GM10266 (cell line): ENCODE results near the gene ARID1A.
"Not testable (repeated sequence)": the region's sequence is repeated elsewhere in the genome, so short reads cannot be mapped to it uniquely, and the experiment has no call there.

Experiments
- DNase-seq: peaks from one replicate; pipeline ENCODE4 v3.0.0; 2012; ENCODE audit errors: extremely low spot score
- TF ChIP-seq, protein P1 (sequence below): IDR thresholded peaks from 2 replicates; pipeline ENCODE4 v1.5.1; 2012; ENCODE audit warnings: mild to moderate bottlenecking, low read depth; ENCODE audit not compliant: control insufficient read depth, insufficient read depth; ENCODE audit errors: missing control alignments

Gene ARID1A

DNA sequence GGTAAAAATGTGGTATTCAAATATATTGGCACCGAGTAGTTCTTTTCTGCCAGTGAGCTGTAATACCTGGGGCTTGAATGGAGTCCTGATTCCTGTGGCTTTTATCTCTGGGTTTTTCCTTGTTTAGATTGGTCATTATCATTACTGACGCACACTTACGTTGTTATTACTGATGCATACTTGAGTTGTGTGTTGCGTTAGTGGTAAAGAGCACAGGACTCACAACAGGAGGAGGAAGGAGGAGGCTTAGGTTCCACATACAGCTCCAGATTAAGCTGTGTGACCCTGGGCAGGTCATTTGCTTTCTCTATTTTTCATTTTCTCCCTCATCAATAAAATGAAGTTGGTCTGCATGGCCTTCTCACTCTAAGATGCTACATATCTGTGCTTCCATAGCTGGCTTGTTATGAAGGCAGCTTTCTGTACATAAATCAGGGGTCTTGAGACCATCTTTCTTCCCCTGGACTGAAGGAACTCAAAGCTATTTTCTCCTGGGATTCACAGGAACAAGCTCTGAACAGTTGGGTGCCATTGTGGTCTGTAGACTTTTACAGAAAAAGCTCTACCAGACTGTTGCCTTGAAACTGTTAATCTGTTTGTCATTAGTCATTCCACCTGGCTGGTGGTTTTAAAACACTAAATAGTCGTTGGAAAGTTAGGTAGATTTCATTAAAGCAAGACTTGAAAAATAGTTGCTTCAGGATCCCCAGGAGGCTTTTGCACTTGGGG, 5.6 kb downstream of the ARID1A start:
- DNase-seq, result no peak
- TF ChIP-seq, protein P1, sequence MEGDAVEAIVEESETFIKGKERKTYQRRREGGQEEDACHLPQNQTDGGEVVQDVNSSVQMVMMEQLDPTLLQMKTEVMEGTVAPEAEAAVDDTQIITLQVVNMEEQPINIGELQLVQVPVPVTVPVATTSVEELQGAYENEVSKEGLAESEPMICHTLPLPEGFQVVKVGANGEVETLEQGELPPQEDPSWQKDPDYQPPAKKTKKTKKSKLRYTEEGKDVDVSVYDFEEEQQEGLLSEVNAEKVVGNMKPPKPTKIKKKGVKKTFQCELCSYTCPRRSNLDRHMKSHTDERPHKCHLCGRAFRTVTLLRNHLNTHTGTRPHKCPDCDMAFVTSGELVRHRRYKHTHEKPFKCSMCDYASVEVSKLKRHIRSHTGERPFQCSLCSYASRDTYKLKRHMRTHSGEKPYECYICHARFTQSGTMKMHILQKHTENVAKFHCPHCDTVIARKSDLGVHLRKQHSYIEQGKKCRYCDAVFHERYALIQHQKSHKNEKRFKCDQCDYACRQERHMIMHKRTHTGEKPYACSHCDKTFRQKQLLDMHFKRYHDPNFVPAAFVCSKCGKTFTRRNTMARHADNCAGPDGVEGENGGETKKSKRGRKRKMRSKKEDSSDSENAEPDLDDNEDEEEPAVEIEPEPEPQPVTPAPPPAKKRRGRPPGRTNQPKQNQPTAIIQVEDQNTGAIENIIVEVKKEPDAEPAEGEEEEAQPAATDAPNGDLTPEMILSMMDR, result no peak

DNA sequence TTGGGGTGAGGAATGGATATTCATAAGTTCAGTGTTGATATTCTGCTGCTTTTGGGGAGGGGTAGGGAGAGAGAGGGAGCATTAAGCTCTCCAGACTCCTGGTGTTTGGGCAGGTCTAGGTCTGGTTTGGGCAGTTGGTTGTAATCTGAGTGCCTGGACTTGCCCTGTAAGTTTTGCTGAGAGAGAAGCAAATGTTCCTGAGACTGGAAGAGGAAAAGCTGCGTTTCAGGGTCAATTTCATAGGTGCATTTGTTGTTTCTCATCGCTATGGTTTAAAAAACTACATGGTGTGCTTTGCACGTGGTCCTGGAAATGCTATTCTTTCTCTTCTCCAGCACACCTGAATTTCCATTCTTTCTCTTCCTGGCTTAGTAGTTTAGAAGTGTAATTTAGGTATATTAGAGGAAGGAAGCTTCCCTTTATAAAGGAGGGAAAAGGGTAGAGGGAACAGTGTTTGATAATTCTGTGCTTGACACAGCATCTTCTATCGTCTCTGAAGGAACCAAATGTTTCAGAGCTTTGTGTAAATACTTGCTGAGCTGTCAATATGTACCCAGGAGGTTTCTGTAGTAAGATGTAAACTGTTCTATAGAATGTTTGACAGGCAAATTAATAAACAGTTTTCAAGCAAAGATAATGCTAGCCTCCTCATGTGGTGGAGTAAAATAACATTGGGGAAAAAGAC, 6.3 kb downstream of the ARID1A start:
- DNase-seq, result no peak
- TF ChIP-seq, protein P1, result no peak

- TF ChIP-seq, protein P1, result no peak
- DNase-seq, result no peak
These were observed 6.8 kb downstream of the ARID1A start for GRCh38 chr1:26702680-26703038.

- TF ChIP-seq, protein P1, result no peak
- no peak for DNase-seq
These were observed 7.7 kb downstream of the ARID1A start for GRCh38 chr1:26703478-26703877.

DNA sequence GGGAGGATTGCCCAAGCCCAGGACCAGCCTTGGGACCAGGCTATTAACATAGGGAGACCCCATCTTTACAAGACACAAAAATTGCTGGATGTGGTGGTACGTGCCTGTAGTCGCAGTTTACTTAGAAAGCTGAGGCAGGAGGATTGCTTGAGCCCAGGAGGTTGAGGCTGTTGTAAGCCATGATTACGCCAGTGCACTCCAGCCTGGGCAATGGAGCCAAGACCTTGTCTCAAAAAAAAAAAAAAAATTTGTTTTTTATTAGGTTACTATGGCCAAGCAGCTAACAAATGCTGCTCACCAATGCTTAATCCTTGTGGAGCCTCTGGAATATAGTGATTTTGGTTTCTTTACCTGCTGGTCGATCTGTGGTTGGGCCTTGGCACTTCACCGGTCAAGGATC, 8.8 kb downstream of the ARID1A start:
- DNase-seq, result no peak
- TF ChIP-seq, protein P1, result no peak

DNA sequence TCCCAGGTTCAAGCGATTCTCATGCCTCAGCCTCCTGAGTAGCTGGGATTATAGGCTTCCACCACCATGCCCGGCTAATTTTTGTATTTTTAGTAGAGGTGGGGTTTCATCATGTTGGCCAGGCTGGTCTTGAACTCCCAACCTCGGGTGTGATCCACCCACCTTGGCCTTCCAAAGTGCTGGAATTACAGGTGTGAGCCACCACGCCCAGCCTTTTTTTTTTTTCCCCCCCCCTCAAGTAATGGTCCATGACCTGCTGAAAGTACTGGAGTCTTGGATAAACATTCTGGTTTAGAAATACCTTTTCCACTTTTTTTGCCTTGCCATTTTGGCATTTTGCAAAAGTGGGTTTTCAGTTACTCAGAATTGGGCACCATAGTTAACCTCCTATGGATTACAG, 9.4 kb downstream of the ARID1A start:
- not testable (repeated sequence) for DNase-seq

DNA sequence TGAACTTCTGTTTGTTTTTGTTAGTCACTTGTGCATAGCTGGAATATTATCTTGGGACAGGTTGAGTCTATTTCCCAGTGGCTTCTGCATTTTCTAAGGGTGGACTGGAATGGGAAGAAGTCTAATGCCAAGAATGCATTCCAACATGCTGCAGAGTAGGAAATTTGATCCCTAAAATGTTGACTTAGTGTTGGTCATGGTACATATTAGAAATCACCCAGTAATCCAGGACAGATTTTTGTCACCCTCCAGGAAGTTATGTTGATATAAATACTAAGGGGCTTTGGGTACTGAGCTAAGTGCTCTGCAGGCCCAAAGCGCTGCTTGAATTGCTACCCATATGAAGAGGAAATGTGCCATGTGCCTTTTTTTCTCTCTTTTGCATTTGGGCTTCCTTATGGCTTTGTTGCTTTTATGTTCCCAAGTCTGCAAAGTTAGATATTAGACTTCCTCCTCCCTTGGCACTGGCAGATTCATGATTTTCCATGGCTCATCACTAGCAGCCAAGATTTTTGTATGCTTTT, 10.0 kb downstream of the ARID1A start:
- no peak for DNase-seq
- TF ChIP-seq, protein P1, result no peak
